GM12878 (cell line): ENCODE results near the gene CACNA2D1. TPM values are rescaled to one million over a fixed set of nuclear protein-coding genes. Genes with fewer than 3 reads are reported as not detected.

Source experiments
- ATAC-seq: fragments of 200-7000 bp; cut with Tn5 transposase; 3 replicates; pipeline ENCODE4 v1.9.1; 2020; ENCODE audit warnings: mild to moderate bottlenecking, moderate library complexity
- BruUV-seq: library from RNA; stranded (reverse); fragments of 400-500 nt; replicated peaks from 2 replicates; lab custom pipeline; 2021; lab: Mats Ljungman, UMichigan
- CTCF ChIA-PET: fragments of 300-600 bp; sonication (Branson Sonifier 250); formaldehyde crosslinking; extraction: SDS; loops from one replicate; lab custom pipeline; 2021; ENCODE audit warnings: inconsistent platforms; lab: Yijun Ruan, JAX
- POLR2A ChIA-PET: fragments of 350-600 bp; formaldehyde crosslinking; extraction: SDS; loops from one replicate; lab custom pipeline; 2021; ENCODE audit warnings: inconsistent platforms; lab: Charles Lee
- RAD21 ChIA-PET: fragments of 300-600 bp; sonication (Branson Sonifier 250); formaldehyde crosslinking; loops from one replicate; lab custom pipeline; 2023; ENCODE audit warnings: antibody characterized with exemption; ENCODE audit not compliant: unreplicated experiment; lab: Charles Lee
- SMC1A ChIA-PET: fragments of 300-600 bp; sonication (Branson Sonifier 250); formaldehyde crosslinking; loops from one replicate; lab custom pipeline; 2023; ENCODE audit not compliant: unreplicated experiment, uncharacterized antibody; lab: Charles Lee
- DNase-seq: peaks from one replicate; pipeline ENCODE4 v3.0.0-alpha.2; 2011; ENCODE audit warnings: low read depth, low spot score
- FAIRE-seq: peaks from 3 replicates; lab custom pipeline; 2011; peaks lifted over from hg19 to GRCh38; lab: Jason Lieb, UNC
- H2AFZ ChIP-seq: 2 replicates; pipeline ENCODE4 v1.6.0; 2011; ENCODE audit warnings: low read depth, low read length, control low read depth; ENCODE audit not compliant: control insufficient read depth
- H3K27ac ChIP-seq: 2 replicates; pipeline ENCODE4 v1.5.1; 2011; ENCODE audit warnings: control low read depth; ENCODE audit not compliant: control insufficient read depth, insufficient read depth
- H3K27me3 ChIP-seq, 2 experiments: replicated peaks in 1 of 2; 2 replicates each; pipeline versions ENCODE4 v1.6.0 to v1.6.1; 2011; ENCODE audit warnings: low read length in 1 of 2; ENCODE audit not compliant: control insufficient read depth in 2 of 2, insufficient read depth in 2 of 2
- H3K36me3 ChIP-seq, 2 experiments: 2 replicates each; pipeline ENCODE4 v1.5.1; 2011; ENCODE audit warnings: low read length in 1 of 2; ENCODE audit not compliant: control insufficient read depth in 2 of 2, insufficient read depth in 2 of 2
- H3K4me1 ChIP-seq: 2 replicates; pipeline ENCODE4 v1.6.1; 2011; ENCODE audit warnings: mild to moderate bottlenecking, low read length, moderate library complexity, mixed read lengths; ENCODE audit not compliant: control insufficient read depth, insufficient read depth
- H3K4me2 ChIP-seq: 2 replicates; pipeline ENCODE4 v1.6.0; 2011; ENCODE audit warnings: control low read depth; ENCODE audit not compliant: control insufficient read depth, insufficient read depth
- H3K4me3 ChIP-seq: fragments of 200-600 bp; sonication (generic); 2 replicates; pipeline ENCODE4 v1.5.1; 2016
- H3K79me2 ChIP-seq: 2 replicates; pipeline ENCODE4 v1.6.0; 2011; ENCODE audit warnings: low read length; ENCODE audit not compliant: control insufficient read depth, insufficient read depth
- H3K9ac ChIP-seq: 2 replicates; pipeline ENCODE4 v1.8.0; 2011; ENCODE audit warnings: low read length, control low read depth, mixed read lengths; ENCODE audit not compliant: control insufficient read depth, insufficient read depth
- H3K9me3 ChIP-seq: replicated peaks from 3 replicates; pipeline ENCODE4 v1.5.1; 2011; ENCODE audit warnings: mild to moderate bottlenecking, low read length; ENCODE audit not compliant: control insufficient read depth, insufficient read depth
- H4K20me1 ChIP-seq: 2 replicates; pipeline ENCODE4 v1.6.0; 2011; ENCODE audit not compliant: control insufficient read depth, insufficient read depth
- ATF7 ChIP-seq: fragments of 450-650 bp; IDR thresholded peaks from 2 replicates; pipeline ENCODE4 v1.6.1; 2016; ENCODE audit warnings: low read depth, mild to moderate bottlenecking
- BRCA1 ChIP-seq: IDR thresholded peaks from 2 replicates; pipeline ENCODE4 v1.6.1; 2011; ENCODE audit warnings: low read depth, low read length, improper control_type of control experiment
- CBX3 ChIP-seq: fragments of 200-600 bp; sonication (generic); IDR thresholded peaks from 2 replicates; pipeline ENCODE4 v1.6.1; 2016; ENCODE audit warnings: low read depth, borderline replicate concordance
- CHD1 ChIP-seq: IDR thresholded peaks from 2 replicates; pipeline ENCODE4 v1.6.1; 2012; ENCODE audit warnings: low read depth, low read length, improper control_type of control experiment
- JUND ChIP-seq: IDR thresholded peaks from 2 replicates; pipeline ENCODE4 v1.6.1; 2012; ENCODE audit warnings: low read depth, mild to moderate bottlenecking, low read length, improper control_type of control experiment, moderate library complexity
- MTA3 ChIP-seq: IDR thresholded peaks from 2 replicates; pipeline ENCODE4 v1.6.1; 2012; ENCODE audit warnings: low read length, inconsistent platforms, borderline replicate concordance
- NBN ChIP-seq: fragments of 450-650 bp; IDR thresholded peaks from 2 replicates; pipeline ENCODE4 v1.6.1; 2016
- NR2F1 ChIP-seq: fragments of 450-650 bp; conservative IDR thresholded peaks from 2 replicates; pipeline ENCODE4 v1.6.1; 2017; ENCODE audit warnings: mild to moderate bottlenecking
- SMARCA5 ChIP-seq: fragments of 450-650 bp; IDR thresholded peaks from 2 replicates; pipeline ENCODE4 v1.6.1; 2017; ENCODE audit warnings: mild to moderate bottlenecking
- WRNIP1 ChIP-seq: IDR thresholded peaks from 2 replicates; pipeline ENCODE4 v1.6.1; 2011; ENCODE audit warnings: low read depth, low read length, improper control_type of control experiment, borderline replicate concordance
- ZBED1 ChIP-seq: IDR thresholded peaks from 2 replicates; pipeline ENCODE4 v1.6.1; 2016; ENCODE audit warnings: borderline replicate concordance
- ZNF207 ChIP-seq: fragments of 450-650 bp; IDR thresholded peaks from 2 replicates; pipeline ENCODE4 v1.6.1; 2014; ENCODE audit warnings: antibody characterized with exemption, mild to moderate bottlenecking, borderline replicate concordance
- ZNF622 ChIP-seq: fragments of 450-650 bp; IDR thresholded peaks from 2 replicates; pipeline ENCODE4 v1.6.1; 2017; ENCODE audit warnings: mild to moderate bottlenecking, inconsistent platforms
- ZSCAN29 ChIP-seq: fragments of 450-650 bp; IDR thresholded peaks from 2 replicates; pipeline ENCODE4 v1.6.1; 2017; ENCODE audit warnings: mild to moderate bottlenecking, moderate library complexity
- WGBS: methylation state at CpG from one replicate; pipeline ENCODE4 v1.1.6; 2016; ENCODE audit warnings: low lambda C conversion rate; ENCODE audit not compliant: insufficient replicate concordance, insufficient coverage; ENCODE audit errors: missing lambda C conversion rate; 5-methylcytosine and 5-hydroxymethylcytosine counted together
- in situ Hi-C: fragments of 300-500 bp; cut with MboI; formaldehyde crosslinking; loops from 9 replicates; pipeline ENCODE4 v1.14.3; 2018; ENCODE audit warnings: mixed read lengths
- intact Hi-C: fragments of 100-400 bp; cut with micrococcal nuclease; formaldehyde crosslinking; loops from one replicate; pipeline ENCODE4 v1.14.2; 2022; ENCODE audit not compliant: unreplicated experiment
- polyA plus RNA-seq, 11 experiments: library from polyadenylated mRNA; depleted of rRNA in 4 of 11; unstranded in 6 of 11; stranded (reverse) in 5 of 11; fragments of >200 nt; fragmentation: Nextera tagmentation in 4 of 11; fragmentation: Illumina TruSeq in 1 of 11; extraction: Ambion mirVana in 4 of 11; extraction: Trizol in 1 of 11; gene quantifications; 1 replicate in 1 of 11; 2 replicates in 10 of 11; pipeline versions ENCODE4 v1.2.1 to v1.2.3, GENCODE V29; 2011 to 2016; ENCODE audit warnings: inconsistent platforms in 2 of 11, missing spikeins in 2 of 11, low read depth in 1 of 11
- total RNA-seq, 4 experiments: library from RNA; depleted of rRNA in 3 of 4; stranded (reverse); fragments of >200 nt in 3 of 4; fragmentation: Illumina TruSeq in 1 of 4; extraction: Trizol in 1 of 4; gene quantifications; 2 replicates each; pipeline versions ENCODE4 v1.2.1 to v1.2.3, GENCODE V29; 2013 to 2021
- TF ChIP-seq, protein P1 (sequence below): fragments of 450-650 bp; formaldehyde crosslinking; IDR thresholded peaks from 2 replicates; pipeline ENCODE4 v1.4.0; 2022; ENCODE audit warnings: mild to moderate bottlenecking, moderate library complexity

CACNA2D1 gene
- total and polyA plus RNA-seq, 10 of the 15 experiments (the other 5 are each of a cell fraction or from before 2014, with no cell fraction given) = 0.14 to 14.8 (median 0.97) TPM

DNA sequence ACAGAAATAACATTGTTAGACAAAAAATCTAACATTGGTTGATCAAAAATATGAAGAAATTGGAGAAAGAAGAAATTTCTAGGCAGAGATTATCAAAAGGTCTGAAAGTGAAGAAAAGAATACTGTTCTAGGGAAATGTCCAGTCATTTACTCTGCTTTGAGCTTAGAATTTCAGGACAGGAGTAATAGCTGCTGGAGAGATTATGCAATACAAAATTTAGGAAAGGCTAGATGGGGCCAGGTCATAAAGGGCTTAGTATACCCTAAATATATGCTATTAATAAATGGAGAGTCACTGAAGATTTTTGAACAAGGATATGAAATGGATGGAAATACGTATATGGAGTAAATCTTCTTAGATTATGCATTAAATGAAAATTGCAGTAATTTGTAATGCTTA lies 279.2 kb downstream of the CACNA2D1 start:
- WGBS = 0% methylated on average over 1 of the region's 1 CpG
- ChIA-PET CTCF (interaction anchor here (0.6 to 2.5 kb wide), 11 partner anchors 12 to 441 kb away, joined by 3 to 12 read pairs (median 4); no protein-coding TSS in a partner anchor), SMC1A (interaction anchor here (0.7 to 7.5 kb wide), 9 partner anchors 11 to 413 kb away, joined by 3 to 57 read pairs (median 4); no protein-coding TSS in a partner anchor), POLR2A (interaction anchor here (0.5 kb wide), 1 partner anchor 49 kb away, joined by 3 read pairs; no protein-coding TSS in a partner anchor), RAD21 (interaction anchor here (0.6 to 1.8 kb wide), 9 partner anchors 14 to 802 kb away, joined by 3 to 6 read pairs (median 4); no protein-coding TSS in a partner anchor)
- H2AFZ ChIP-seq = no peak overlapping the region
- H4K20me1 ChIP-seq = no peaks in the 10 kb centered on the region
- no peak overlapping the region for H3K4me3 ChIP-seq
- H3K9ac ChIP-seq = no peak overlapping the region
- DNase-seq (no peak), FAIRE-seq (no peak), ATAC-seq (no peak)
- no peaks in the 10 kb centered on the region for H3K4me1 ChIP-seq
- no peaks in the 10 kb centered on the region for H3K27me3 ChIP-seq
- TF ChIP-seq MTA3 = no peak
- TF ChIP-seq ZSCAN29 = no peak
- no peak for TF ChIP-seq SMARCA5
- no peak for TF ChIP-seq CHD1
- no peak for TF ChIP-seq ZNF622
- no peak for TF ChIP-seq CBX3
- TF ChIP-seq BRCA1 = no peak
- no peak for TF ChIP-seq ZBED1
- TF ChIP-seq, protein P1, sequence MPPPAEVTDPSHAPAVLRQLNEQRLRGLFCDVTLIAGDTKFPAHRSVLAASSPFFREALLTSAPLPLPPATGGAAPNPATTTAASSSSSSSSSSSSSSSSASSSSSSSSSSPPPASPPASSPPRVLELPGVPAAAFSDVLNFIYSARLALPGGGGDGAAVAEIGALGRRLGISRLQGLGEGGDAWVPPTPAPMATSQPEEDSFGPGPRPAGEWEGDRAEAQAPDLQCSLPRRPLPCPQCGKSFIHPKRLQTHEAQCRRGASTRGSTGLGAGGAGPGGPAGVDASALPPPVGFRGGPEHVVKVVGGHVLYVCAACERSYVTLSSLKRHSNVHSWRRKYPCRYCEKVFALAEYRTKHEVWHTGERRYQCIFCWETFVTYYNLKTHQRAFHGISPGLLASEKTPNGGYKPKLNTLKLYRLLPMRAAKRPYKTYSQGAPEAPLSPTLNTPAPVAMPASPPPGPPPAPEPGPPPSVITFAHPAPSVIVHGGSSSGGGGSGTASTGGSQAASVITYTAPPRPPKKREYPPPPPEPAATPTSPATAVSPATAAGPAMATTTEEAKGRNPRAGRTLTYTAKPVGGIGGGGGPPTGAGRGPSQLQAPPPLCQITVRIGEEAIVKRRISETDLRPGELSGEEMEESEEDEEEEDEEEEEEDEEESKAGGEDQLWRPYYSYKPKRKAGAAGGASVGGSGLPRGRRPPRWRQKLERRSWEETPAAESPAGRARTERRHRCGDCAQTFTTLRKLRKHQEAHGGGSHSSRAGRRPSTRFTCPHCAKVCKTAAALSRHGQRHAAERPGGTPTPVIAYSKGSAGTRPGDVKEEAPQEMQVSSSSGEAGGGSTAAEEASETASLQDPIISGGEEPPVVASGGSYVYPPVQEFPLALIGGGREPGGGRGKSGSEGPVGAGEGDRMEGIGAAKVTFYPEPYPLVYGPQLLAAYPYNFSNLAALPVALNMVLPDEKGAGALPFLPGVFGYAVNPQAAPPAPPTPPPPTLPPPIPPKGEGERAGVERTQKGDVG (CRISPR knock-in tag) = no peak
- TF ChIP-seq NR2F1 = no peak
- no peak for TF ChIP-seq NBN
- no peak for TF ChIP-seq ZNF207
- TF ChIP-seq JUND = no peak
- TF ChIP-seq WRNIP1 = no peak
- TF ChIP-seq ATF7 = no peak
- H3K27ac ChIP-seq = no peak overlapping the region
- intact Hi-C loops (loop anchor here (5.0 to 10.0 kb wide), 2 partner anchors 120 to 563 kb away; no protein-coding TSS in a partner anchor), in situ Hi-C loops (no loop called here)
- no peaks in the 10 kb centered on the region for H3K36me3 ChIP-seq
- H3K9me3 ChIP-seq = no peaks in the 10 kb centered on the region
- no peaks in the 10 kb centered on the region for H3K79me2 ChIP-seq
- no TSS peak for BruUV-seq
- H3K4me2 ChIP-seq = no peak overlapping the region
